IgD-negative memory B cell (primary cell): ENCODE measurements around the gene NOTUM. TPM values are rescaled to one million over a fixed set of nuclear protein-coding genes. Genes with fewer than 3 reads are reported as not detected.

Source experiments
- H3K27ac Mint-ChIP-seq, 3 donors: one replicate each; pipeline ENCODE4 v1.8.0; 2020 to 2022; ENCODE audit warnings: mild to moderate bottlenecking in 3 of 3, mixed read lengths in 3 of 3, moderate library complexity in 1 of 3
- H3K27me3 Mint-ChIP-seq: one replicate; pipeline ENCODE4 v1.8.0; 2021; ENCODE audit warnings: mixed read lengths
- H3K36me3 Mint-ChIP-seq: one replicate; pipeline ENCODE4 v1.8.0; 2020; ENCODE audit warnings: mild to moderate bottlenecking, mixed read lengths
- H3K4me1 Mint-ChIP-seq, 3 donors: one replicate each; pipeline ENCODE4 v1.8.0; 2020 to 2022; ENCODE audit warnings: mixed read lengths in 3 of 3, mild to moderate bottlenecking in 1 of 3
- H3K4me3 Mint-ChIP-seq, 4 donors: one replicate each; pipeline ENCODE4 v1.8.0; 2020 to 2022; ENCODE audit warnings: mild to moderate bottlenecking in 4 of 4, mixed read lengths in 4 of 4, moderate library complexity in 3 of 4
- H3K9me3 Mint-ChIP-seq, 3 donors: one replicate each; pipeline ENCODE4 v1.8.0; 2020 to 2021; ENCODE audit warnings: mixed read lengths in 3 of 3, mild to moderate bottlenecking in 1 of 3
- polyA plus RNA-seq: library from polyadenylated mRNA; unstranded; fragments of 300-500 nt; fragmentation: Illumina TruSeq; gene quantifications from one replicate; pipeline ENCODE4 v1.2.3, GENCODE V29; 2021

The NOTUM gene
- polyA plus RNA-seq, 1 donor from 2014 or later: not detected

DNA sequence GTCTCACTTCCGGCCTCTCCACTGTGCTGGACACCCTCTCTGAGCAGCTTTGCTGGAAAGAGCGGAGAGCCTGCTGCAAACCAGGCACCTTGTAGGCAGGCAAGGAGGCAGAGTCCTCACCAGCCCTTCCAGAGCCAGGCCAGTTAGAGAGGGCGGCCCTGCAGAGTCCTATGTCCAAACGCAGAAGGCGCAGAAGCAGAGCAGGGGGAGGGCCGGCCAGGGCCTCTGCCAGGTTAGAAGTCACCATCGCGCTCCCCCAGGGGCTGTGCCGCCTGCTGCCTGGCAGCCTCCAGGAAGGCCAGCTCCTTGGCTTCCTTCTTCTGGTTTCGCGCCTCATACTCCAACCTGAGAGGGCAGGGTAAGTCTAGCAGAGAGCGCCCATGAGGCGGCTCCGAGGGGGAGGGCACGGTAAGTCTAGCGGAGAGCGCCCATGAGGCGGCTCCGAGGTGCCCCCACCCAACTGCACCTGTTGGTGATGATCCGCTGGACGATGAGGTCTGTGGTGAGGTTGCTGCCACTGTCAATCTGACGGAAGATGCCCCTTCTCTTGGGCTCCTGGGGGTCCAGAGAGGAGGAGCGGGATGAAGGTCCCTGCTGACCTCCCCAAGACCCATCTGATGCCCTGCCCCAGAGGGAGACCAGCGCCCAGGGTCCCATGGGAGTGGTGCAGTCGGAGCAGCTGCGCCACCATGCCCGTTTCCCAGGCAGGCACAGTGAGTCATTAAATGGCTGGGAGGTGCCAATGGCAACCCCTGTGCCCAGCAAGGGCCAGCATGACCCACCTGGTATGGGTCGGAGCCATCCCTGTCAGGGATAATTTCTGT lies 56.2 kb downstream of the NOTUM start:
- H3K27me3 Mint-ChIP-seq: peaks cover 13% of the 10 kb centered on the region
- no peaks in the 10 kb centered on the region for H3K9me3 Mint-ChIP-seq
- no peak overlapping the region for H3K27ac Mint-ChIP-seq
- H3K4me1 Mint-ChIP-seq: peaks cover 3 to 8% (median 5%) of the 10 kb centered on the region in 3 donors
- no peak overlapping the region for H3K4me3 Mint-ChIP-seq
- H3K36me3 Mint-ChIP-seq: peaks cover 9% of the 10 kb centered on the region

DNA sequence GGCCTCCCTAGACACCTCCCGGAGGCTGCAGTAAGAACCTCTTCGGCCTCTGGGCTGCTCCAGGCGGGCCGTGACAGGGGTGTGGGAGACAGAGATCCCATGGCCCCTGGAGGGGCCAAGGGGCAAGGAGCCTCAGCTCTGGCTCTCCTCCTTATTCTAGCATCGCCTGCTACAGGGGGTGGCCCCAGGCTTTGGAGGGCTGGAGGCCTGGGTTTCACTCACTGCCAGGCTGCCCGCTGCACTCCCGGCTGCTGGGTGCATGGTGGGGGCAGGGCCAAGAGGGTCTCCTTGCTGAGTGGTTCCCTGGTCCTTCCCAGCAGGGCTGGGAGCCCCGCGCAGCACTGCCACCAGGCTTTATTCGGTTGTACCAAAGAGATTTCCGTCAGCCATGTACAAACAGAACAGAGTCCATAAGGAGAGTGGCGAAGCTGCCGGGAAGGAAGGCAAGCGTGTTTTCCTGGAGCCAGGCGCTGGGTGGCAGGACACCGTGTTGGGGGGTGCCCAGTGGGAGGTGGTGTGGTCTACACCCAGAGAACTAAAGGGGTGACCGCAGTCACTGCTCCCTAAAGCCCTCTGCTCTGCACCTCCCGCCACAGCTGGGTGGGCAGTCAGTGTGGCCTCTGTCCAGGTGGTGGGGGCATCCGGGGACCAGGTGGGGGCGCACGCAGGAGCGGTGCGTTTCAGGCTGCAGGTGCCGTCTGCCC lies 56.9 kb downstream of the NOTUM start:
- Mint-ChIP-seq H3K27ac (no peak overlapping the region), H3K9me3 (no peaks in the 10 kb centered on the region), H3K4me3 (no peak overlapping the region), H3K4me1 (peaks cover 3 to 8% (median 5%) of the 10 kb centered on the region in 3 donors), H3K27me3 (peaks cover 13% of the 10 kb centered on the region), H3K36me3 (peaks cover 9% of the 10 kb centered on the region)

DNA sequence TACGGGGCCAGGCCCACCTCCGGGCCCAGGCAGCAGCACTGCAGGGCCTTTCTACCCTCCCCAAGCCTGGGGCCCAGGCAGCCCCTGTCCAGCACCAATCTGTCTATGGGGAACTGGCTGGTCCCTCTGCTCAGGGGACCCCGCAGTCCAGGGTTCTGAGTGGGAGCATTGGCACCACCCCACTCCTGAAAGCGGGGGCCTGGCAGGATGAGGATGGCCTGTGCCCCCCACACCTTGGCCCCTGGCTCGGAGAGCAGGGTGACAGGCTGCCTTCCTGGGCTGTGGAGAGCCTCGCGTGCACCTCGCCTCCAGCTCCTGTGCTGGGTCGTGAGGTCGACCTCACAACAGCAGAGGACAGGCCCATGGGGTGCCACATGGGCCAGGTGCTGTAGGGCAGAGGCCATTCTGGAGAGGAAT lies 57.6 kb downstream of the NOTUM start:
- peaks cover 13% of the 10 kb centered on the region for H3K27me3 Mint-ChIP-seq
- H3K4me3 Mint-ChIP-seq: peak overlapping the region in 1 of 4 donors; percentile 28
- no peaks in the 10 kb centered on the region for H3K9me3 Mint-ChIP-seq
- peaks cover 9% of the 10 kb centered on the region for H3K36me3 Mint-ChIP-seq
- H3K4me1 Mint-ChIP-seq: peaks cover 3 to 8% (median 5%) of the 10 kb centered on the region in 3 donors
- H3K27ac Mint-ChIP-seq: no peak overlapping the region

DNA sequence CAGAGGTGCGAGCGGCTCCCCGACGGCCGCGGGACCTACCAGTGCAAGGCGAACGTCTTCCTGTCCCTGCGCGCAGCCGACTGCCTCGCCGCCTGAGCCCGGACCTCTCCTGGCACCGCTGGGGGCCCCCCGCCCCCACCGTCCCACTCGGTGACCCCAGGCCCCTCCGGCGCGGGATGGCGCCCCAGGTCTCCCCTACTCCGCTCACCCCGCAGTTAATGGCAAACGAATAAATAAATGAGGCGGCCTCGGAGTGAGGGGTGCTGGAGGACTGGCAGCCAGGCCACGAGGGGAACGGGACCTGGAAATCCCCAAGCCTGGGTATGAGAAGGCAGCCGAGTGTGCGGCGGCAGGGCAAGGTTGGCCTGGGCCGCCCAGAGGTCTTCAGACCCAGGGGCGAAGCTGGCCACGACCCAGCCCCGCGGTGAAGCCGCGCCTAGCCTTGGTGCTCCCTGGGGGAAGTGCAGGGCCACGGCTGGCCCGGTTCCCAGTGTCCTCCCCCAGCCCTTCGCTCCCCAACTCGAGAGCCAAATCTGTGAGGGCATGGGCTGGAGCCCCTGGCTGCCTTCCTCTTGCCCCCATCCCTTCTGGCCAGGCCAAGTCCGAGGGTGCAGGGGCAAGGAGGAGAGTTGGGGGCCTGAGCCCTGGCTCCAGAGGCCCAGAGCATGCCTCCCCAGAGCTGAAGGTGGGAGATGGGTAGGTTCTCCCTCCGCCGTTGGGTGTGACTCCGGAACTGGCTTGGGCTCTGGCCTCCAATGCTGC lies 58.2 kb downstream of the NOTUM start:
- Mint-ChIP-seq H3K36me3 (peaks cover 9% of the 10 kb centered on the region), H3K4me3 (no peak overlapping the region), H3K27ac (no peak overlapping the region), H3K27me3 (peaks cover 13% of the 10 kb centered on the region), H3K4me1 (peaks cover 3 to 8% (median 5%) of the 10 kb centered on the region in 3 donors), H3K9me3 (no peaks in the 10 kb centered on the region)

Other genes with a start within 250 kb of the NOTUM start
- gene SLC25A10, start 248.9 kb downstream of the NOTUM start, polyA plus RNA-seq: 2.4 TPM
- not detected for gene GCGR, start 157.0 kb downstream of the NOTUM start, polyA plus RNA-seq
- gene MCRIP1, start 127.9 kb downstream of the NOTUM start, polyA plus RNA-seq: 66.4 TPM
- not detected for gene PPP1R27, start 126.1 kb downstream of the NOTUM start, polyA plus RNA-seq
- 177 TPM for gene P4HB, start 100.7 kb downstream of the NOTUM start, polyA plus RNA-seq
- 163 TPM for gene ARHGDIA, start 89.8 kb downstream of the NOTUM start, polyA plus RNA-seq
- 22.5 TPM for gene ALYREF, start 69.6 kb downstream of the NOTUM start, polyA plus RNA-seq
- gene ANAPC11, start 69.5 kb downstream of the NOTUM start, polyA plus RNA-seq: 266 TPM
- gene NPB, start 58.9 kb downstream of the NOTUM start, polyA plus RNA-seq: not detected
- gene PCYT2, start 49.8 kb downstream of the NOTUM start, polyA plus RNA-seq: 20.0 TPM
- gene SIRT7, start 43.0 kb downstream of the NOTUM start, polyA plus RNA-seq: 31.6 TPM
- 1.6 TPM for gene MAFG, start 33.5 kb downstream of the NOTUM start, polyA plus RNA-seq
- 3.6 TPM for gene PYCR1, start 23.9 kb downstream of the NOTUM start, polyA plus RNA-seq
- gene MYADML2, start 14.0 kb downstream of the NOTUM start, polyA plus RNA-seq: not detected
- gene ASPSCR1, start 16.4 kb upstream of the NOTUM start, polyA plus RNA-seq: 30.8 TPM
- 47.7 TPM for gene CENPX, start 61.7 kb upstream of the NOTUM start, polyA plus RNA-seq
- 5.3 TPM for gene LRRC45, start 62.1 kb upstream of the NOTUM start, polyA plus RNA-seq
- gene RAC3, start 70.5 kb upstream of the NOTUM start, polyA plus RNA-seq: not detected
- 88.3 TPM for gene DCXR, start 76.5 kb upstream of the NOTUM start, polyA plus RNA-seq
- 4.1 TPM for gene RFNG, start 90.6 kb upstream of the NOTUM start, polyA plus RNA-seq
- 122 TPM for gene GPS1, start 90.7 kb upstream of the NOTUM start, polyA plus RNA-seq
- gene DUS1L, start 104.6 kb upstream of the NOTUM start, polyA plus RNA-seq: 55.7 TPM
- gene FASN, start 137.0 kb upstream of the NOTUM start, polyA plus RNA-seq: 2.9 TPM